GM23338 (cell line): ENCODE results near the gene SPI1. TPM values are rescaled to one million over a fixed set of nuclear protein-coding genes. Genes with fewer than 3 reads are reported as not detected.

Source experiments
- ATAC-seq: fragments of 200-7000 bp; cut with Tn5 transposase; 3 replicates; pipeline ENCODE4 v1.9.1; 2020
- DNase-seq: peaks from one replicate; pipeline ENCODE4 v3.0.0-alpha.2; 2015; ENCODE audit warnings: low spot score
- H2AFZ ChIP-seq: fragments of 200-600 bp; sonication (generic); 2 replicates; pipeline ENCODE4 v1.8.0; 2016; ENCODE audit warnings: antibody characterized with exemption, mild to moderate bottlenecking, moderate library complexity
- H3F3A ChIP-seq: fragments of 200-600 bp; sonication (generic); replicated peaks from 2 replicates; pipeline ENCODE4 v1.8.0; 2017; ENCODE audit warnings: antibody characterized with exemption, mixed run types, low read depth
- H3K27ac ChIP-seq: fragments of 200-600 bp; sonication (generic); 2 replicates; pipeline ENCODE4 v1.6.1; 2016; ENCODE audit warnings: low read depth
- H3K27me3 ChIP-seq: fragments of 200-600 bp; sonication (generic); 2 replicates; pipeline ENCODE4 v1.8.0; 2016; ENCODE audit warnings: mild to moderate bottlenecking, mixed run types, moderate library complexity; ENCODE audit not compliant: insufficient read depth
- H3K36me3 ChIP-seq: fragments of 200-600 bp; sonication (generic); 2 replicates; pipeline ENCODE4 v1.8.0; 2016; ENCODE audit warnings: mild to moderate bottlenecking; ENCODE audit not compliant: insufficient read depth
- H3K4me1 ChIP-seq: fragments of 200-600 bp; sonication (generic); 2 replicates; pipeline ENCODE4 v1.8.0; 2016; ENCODE audit warnings: mild to moderate bottlenecking, moderate library complexity; ENCODE audit not compliant: insufficient read depth
- H3K4me2 ChIP-seq: fragments of 200-600 bp; sonication (generic); 2 replicates; pipeline ENCODE4 v1.7.1; 2017; ENCODE audit warnings: mixed run types
- H3K4me3 ChIP-seq: fragments of 200-600 bp; sonication (generic); 2 replicates; pipeline ENCODE4 v1.6.1; 2016; ENCODE audit warnings: mixed run types
- H3K79me2 ChIP-seq: fragments of 200-600 bp; sonication (generic); replicated peaks from 2 replicates; pipeline ENCODE4 v1.8.0; 2017; ENCODE audit warnings: mild to moderate bottlenecking; ENCODE audit not compliant: insufficient read depth
- H3K9me2 ChIP-seq: fragments of 200-600 bp; sonication (generic); 2 replicates; pipeline ENCODE4 v1.8.0; 2017; ENCODE audit not compliant: insufficient read depth
- H4K20me1 ChIP-seq: fragments of 200-600 bp; sonication (generic); replicated peaks from 2 replicates; pipeline ENCODE4 v1.8.0; 2017; ENCODE audit warnings: mild to moderate bottlenecking; ENCODE audit not compliant: insufficient read depth
- H3K27ac Mint-ChIP-seq: 2 replicates; pipeline ENCODE4 v1.8.0; 2020; ENCODE audit warnings: inconsistent platforms, mild to moderate bottlenecking, moderate library complexity, mixed read lengths
- H3K27me3 Mint-ChIP-seq: 3 replicates; pipeline ENCODE4 v1.8.0; 2022; ENCODE audit warnings: low read depth, mild to moderate bottlenecking, moderate library complexity, mixed read lengths, inconsistent platforms; ENCODE audit not compliant: insufficient read depth, poor library complexity
- H3K36me3 Mint-ChIP-seq: 3 replicates; pipeline ENCODE4 v1.8.0; 2021; ENCODE audit warnings: low read depth, mild to moderate bottlenecking, inconsistent platforms, moderate library complexity, mixed read lengths
- H3K4me1 Mint-ChIP-seq: 3 replicates; pipeline ENCODE4 v1.8.0; 2020; ENCODE audit warnings: mild to moderate bottlenecking, inconsistent platforms, mixed read lengths
- H3K4me3 Mint-ChIP-seq: 3 replicates; pipeline ENCODE4 v1.8.0; 2021; ENCODE audit warnings: moderate library complexity, mild to moderate bottlenecking, inconsistent platforms, mixed read lengths
- H3K9me3 Mint-ChIP-seq: 3 replicates; pipeline ENCODE4 v1.8.0; 2020; ENCODE audit warnings: moderate library complexity, mild to moderate bottlenecking, inconsistent platforms, mixed read lengths
- CREB1 ChIP-seq: fragments of 250-450 bp; sonication (Bioruptor Pico); IDR thresholded peaks from 2 replicates; pipeline ENCODE4 v1.5.0; 2020; ENCODE audit warnings: low read depth, mild to moderate bottlenecking, moderate library complexity
- EZH2 ChIP-seq: fragments of 200-600 bp; sonication (generic); IDR thresholded peaks from one replicate; pipeline ENCODE4 v1.8.0; 2017; ENCODE audit warnings: antibody characterized with exemption, mild to moderate bottlenecking, low read depth; ENCODE audit not compliant: unreplicated experiment
- EZH2phosphoT487 ChIP-seq: fragments of 200-600 bp; sonication (generic); IDR thresholded peaks from one replicate; pipeline ENCODE4 v1.8.1; 2018; ENCODE audit warnings: antibody characterized with exemption; ENCODE audit not compliant: unreplicated experiment
- JUNB ChIP-seq: IDR thresholded peaks from one replicate; pipeline ENCODE4 v1.6.1; 2016; ENCODE audit warnings: antibody characterized with exemption; ENCODE audit not compliant: unreplicated experiment
- NANOG ChIP-seq: IDR thresholded peaks from 2 replicates; pipeline ENCODE4 v1.6.1; 2016; ENCODE audit warnings: antibody characterized with exemption, borderline replicate concordance
- STAT1 ChIP-seq: IDR thresholded peaks from one replicate; pipeline ENCODE4 v1.6.1; 2016; ENCODE audit warnings: antibody characterized with exemption; ENCODE audit not compliant: unreplicated experiment
- ZNF114 ChIP-seq: fragments of 250-450 bp; sonication (Bioruptor Pico); IDR thresholded peaks from 2 replicates; pipeline ENCODE4 v1.5.0; 2020; ENCODE audit warnings: mild to moderate bottlenecking, moderate library complexity
- ZNF331 ChIP-seq: fragments of 250-450 bp; sonication (Bioruptor Pico); IDR thresholded peaks from 2 replicates; pipeline ENCODE4 v1.5.0; 2020; ENCODE audit warnings: low read depth, mild to moderate bottlenecking, moderate library complexity
- polyA plus RNA-seq: library from polyadenylated mRNA; unstranded; fragments of >200 nt; fragmentation: Nextera tagmentation; extraction: Ambion mirVana; gene quantifications from 2 replicates; pipeline ENCODE4 v1.2.1, GENCODE V29; 2016
- total RNA-seq: library from RNA; depleted of rRNA; stranded (reverse); fragments of >200 nt; shearing (Covaris generic); gene quantifications from 2 replicates; pipeline ENCODE4 v1.2.3, GENCODE V29; 2014
- TF ChIP-seq, protein P1 (sequence below), 2 experiments: fragments of 200-600 bp in 1 of 2; sonication (generic) in 1 of 2; conservative IDR thresholded peaks; 2 replicates each; pipeline versions ENCODE4 v1.5.1 to v1.6.1; 2016 to 2017; ENCODE audit warnings: antibody characterized with exemption in 2 of 2, low read depth in 2 of 2, mild to moderate bottlenecking in 2 of 2, moderate library complexity in 1 of 2
- TF ChIP-seq, protein P2 (sequence below): IDR thresholded peaks from one replicate; pipeline ENCODE4 v1.6.1; 2018; ENCODE audit warnings: antibody characterized with exemption; ENCODE audit not compliant: unreplicated experiment

The SPI1 gene
- total and polyA plus RNA-seq, 2 experiments from 2014 or later = 0.23 TPM; not detected in 1

DNA sequence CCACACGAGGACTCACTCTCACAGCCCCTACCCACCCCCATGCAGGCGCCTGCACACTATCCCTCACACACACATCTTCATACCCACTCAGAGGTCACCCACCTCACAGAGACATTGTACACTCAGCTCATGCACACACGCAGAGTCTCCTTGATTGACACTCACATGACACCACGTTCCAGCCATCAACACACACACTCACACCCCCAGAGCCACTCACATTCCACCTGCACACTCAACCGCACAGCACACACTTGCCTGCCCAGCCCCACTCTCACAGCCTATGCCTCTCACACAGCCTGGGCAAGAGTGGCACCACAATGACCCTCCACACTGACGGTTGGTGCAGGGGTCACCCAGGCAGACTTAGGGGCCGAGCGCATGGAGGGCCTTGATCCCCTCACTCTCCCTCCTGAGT lies 2.2 kb downstream of the SPI1 start (continued):
- TF ChIP-seq, protein P1, sequence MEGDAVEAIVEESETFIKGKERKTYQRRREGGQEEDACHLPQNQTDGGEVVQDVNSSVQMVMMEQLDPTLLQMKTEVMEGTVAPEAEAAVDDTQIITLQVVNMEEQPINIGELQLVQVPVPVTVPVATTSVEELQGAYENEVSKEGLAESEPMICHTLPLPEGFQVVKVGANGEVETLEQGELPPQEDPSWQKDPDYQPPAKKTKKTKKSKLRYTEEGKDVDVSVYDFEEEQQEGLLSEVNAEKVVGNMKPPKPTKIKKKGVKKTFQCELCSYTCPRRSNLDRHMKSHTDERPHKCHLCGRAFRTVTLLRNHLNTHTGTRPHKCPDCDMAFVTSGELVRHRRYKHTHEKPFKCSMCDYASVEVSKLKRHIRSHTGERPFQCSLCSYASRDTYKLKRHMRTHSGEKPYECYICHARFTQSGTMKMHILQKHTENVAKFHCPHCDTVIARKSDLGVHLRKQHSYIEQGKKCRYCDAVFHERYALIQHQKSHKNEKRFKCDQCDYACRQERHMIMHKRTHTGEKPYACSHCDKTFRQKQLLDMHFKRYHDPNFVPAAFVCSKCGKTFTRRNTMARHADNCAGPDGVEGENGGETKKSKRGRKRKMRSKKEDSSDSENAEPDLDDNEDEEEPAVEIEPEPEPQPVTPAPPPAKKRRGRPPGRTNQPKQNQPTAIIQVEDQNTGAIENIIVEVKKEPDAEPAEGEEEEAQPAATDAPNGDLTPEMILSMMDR (conservative IDR thresholded peaks at IDR 0.05; ENCODE audit: low read depth in 2 of 2) = no peak
- no peak for TF ChIP-seq ZNF114 (CRISPR knock-in tag)
- TF ChIP-seq EZH2phosphoT487 = no peak
- TF ChIP-seq, protein P2, sequence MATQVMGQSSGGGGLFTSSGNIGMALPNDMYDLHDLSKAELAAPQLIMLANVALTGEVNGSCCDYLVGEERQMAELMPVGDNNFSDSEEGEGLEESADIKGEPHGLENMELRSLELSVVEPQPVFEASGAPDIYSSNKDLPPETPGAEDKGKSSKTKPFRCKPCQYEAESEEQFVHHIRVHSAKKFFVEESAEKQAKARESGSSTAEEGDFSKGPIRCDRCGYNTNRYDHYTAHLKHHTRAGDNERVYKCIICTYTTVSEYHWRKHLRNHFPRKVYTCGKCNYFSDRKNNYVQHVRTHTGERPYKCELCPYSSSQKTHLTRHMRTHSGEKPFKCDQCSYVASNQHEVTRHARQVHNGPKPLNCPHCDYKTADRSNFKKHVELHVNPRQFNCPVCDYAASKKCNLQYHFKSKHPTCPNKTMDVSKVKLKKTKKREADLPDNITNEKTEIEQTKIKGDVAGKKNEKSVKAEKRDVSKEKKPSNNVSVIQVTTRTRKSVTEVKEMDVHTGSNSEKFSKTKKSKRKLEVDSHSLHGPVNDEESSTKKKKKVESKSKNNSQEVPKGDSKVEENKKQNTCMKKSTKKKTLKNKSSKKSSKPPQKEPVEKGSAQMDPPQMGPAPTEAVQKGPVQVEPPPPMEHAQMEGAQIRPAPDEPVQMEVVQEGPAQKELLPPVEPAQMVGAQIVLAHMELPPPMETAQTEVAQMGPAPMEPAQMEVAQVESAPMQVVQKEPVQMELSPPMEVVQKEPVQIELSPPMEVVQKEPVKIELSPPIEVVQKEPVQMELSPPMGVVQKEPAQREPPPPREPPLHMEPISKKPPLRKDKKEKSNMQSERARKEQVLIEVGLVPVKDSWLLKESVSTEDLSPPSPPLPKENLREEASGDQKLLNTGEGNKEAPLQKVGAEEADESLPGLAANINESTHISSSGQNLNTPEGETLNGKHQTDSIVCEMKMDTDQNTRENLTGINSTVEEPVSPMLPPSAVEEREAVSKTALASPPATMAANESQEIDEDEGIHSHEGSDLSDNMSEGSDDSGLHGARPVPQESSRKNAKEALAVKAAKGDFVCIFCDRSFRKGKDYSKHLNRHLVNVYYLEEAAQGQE = no peak
- TF ChIP-seq CREB1 = no peak
- no peak for TF ChIP-seq NANOG
- TF ChIP-seq STAT1 = no peak
- TF ChIP-seq EZH2 = no peak
- no peak for TF ChIP-seq ZNF331

DNA sequence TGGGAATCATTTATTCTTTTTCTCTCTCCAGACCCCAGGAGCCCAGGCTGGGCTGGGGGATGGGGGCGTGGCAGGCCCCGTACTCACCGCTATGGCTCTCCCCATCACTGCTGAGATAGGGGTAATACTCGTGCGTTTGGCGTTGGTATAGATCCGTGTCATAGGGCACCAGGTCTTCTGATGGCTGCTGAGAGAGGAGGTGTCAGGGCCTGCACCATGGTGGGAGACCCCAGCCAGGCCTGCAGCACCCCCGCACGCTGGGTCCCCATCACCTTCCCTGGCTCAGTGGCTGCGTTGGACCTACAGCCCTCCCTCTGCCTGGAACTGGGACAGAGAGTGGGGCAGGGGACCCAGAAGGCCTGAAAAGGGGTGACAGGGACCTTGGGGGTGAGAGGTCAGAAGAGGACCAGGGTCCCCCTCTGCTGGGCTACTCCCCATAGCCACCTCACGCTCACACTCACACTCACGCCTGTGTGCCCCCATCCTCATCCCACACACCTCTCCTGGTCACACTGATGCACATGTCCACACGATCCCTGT lies 2.7 kb downstream of the SPI1 start:
- no peaks in the 10 kb centered on the region; the same call in 2 of the 3 replicates for H3K9me3 Mint-ChIP-seq
- H3K27ac Mint-ChIP-seq = no peak overlapping the region; the same call in 1 of the 2 replicates
- TF ChIP-seq ZNF114 (CRISPR knock-in tag) = no peak
- TF ChIP-seq, protein P1 (conservative IDR thresholded peaks at IDR 0.05; ENCODE audit: low read depth in 2 of 2) = no peak
- no peak for TF ChIP-seq NANOG
- TF ChIP-seq JUNB = no peak
- TF ChIP-seq EZH2 = no peak
- TF ChIP-seq, protein P2 = no peak
- Histone ChIP-seq H3K9me2 (0 out of 2 replicates have a peak, but pooled peaks cover 2% of the 10 kb centered on the region), H3K36me3 (no peaks in the 10 kb centered on the region), H2AFZ (no peak overlapping the region), H3K4me1 (no peaks in the 10 kb centered on the region; the same call in 1 of the 2 replicates), H4K20me1 (no peaks in the 10 kb centered on the region), H3K27me3 (no peaks in the 10 kb centered on the region), H3F3A (no peaks in the 10 kb centered on the region), H3K27ac (no peak overlapping the region), H3K79me2 (no peaks in the 10 kb centered on the region), H3K4me2 (no peak overlapping the region), H3K4me3 (no peak overlapping the region)
- no peaks in the 10 kb centered on the region for H3K36me3 Mint-ChIP-seq
- H3K27me3 Mint-ChIP-seq = peaks cover 2% of the 10 kb centered on the region
- peaks cover 3% of the 10 kb centered on the region; the same call in 2 of the 3 replicates for H3K4me1 Mint-ChIP-seq
- ATAC-seq (no peak), DNase-seq (no peak)
- H3K4me3 Mint-ChIP-seq = no peak overlapping the region
